GM18868 (cell line): ENCODE results near the gene CNNM4.

Experiments
- ATAC-seq: cut with Tn5 transposase; IDR thresholded peaks from one replicate; pipeline ENCODE4 v1.9.1; 2021; ENCODE audit warnings: mild to moderate bottlenecking, moderate library complexity; ENCODE audit not compliant: unreplicated experiment

Gene CNNM4

DNA sequence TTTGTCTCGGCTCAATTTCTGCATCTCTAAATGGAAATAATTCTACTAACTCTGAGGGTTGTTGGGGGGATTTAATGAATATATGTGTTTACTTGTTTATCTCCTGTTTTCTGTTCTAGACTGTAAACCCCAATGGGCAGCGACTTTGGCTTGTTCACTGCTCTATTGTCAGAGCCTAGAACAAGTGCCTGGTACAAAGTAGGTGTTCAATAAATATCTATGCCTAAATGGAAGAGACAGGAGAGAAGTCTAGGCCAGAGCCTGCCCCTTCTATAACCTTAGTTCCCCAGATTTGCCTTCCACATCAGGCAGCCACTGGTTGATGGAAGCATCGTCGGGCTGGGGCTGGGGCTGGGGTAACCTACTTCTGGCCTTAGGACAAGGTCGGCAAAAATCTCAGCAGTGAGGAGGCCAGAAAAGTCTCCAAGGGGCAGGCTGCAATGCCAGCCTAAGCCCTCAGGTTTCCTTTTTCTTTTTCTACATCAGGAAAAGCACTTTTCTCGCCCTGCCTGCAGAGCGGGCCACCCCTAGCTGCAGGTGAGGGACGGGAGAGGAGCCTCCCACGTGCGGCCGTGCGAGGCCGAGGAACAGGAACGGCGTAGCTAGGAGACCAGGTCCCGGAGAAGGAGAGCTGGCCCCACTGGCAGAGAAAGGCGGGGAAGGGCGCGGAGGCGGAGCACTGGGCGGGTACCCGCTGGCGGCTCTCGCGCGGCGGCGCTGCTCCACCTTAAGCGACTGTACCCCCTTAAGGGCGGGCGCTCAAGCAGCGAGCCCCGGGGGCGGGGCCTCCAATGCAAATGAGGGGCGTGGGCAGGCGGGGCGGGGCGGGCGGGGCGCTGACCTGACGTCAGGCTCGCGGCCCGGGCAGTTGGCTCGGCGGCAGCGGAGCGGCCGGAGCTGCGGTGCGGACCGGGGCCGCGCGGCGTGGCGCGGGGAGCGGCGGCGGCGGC is at the start of gene CNNM4:
Gene CNNM4 (plus strand): TSS at position 867 of the 950 bp plus-strand sequence. CDS start 98 bp downstream, outside the sequence.
- peak; percentile 76 for ATAC-seq

DNA sequence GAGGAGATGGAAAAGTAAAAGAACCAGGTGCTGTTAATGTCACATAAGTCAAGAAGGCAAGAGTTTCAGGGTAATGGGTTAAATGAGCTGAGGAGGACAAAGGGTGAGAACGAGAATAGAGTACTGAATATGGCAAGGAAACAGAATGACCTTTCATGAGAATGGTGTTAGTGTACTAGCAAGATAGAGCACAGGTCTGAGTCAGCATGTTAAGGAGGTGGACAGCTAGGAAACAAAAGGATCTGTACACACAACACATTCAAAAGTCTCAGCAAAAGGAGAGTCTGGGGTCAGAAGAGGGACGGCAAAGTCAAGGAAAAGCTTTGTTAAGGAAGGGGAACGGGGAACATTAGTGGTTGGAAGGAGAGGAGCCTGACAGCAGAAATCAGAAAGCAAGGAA is 49.7 kb upstream of the CNNM4 start:
- no peak for ATAC-seq

DNA sequence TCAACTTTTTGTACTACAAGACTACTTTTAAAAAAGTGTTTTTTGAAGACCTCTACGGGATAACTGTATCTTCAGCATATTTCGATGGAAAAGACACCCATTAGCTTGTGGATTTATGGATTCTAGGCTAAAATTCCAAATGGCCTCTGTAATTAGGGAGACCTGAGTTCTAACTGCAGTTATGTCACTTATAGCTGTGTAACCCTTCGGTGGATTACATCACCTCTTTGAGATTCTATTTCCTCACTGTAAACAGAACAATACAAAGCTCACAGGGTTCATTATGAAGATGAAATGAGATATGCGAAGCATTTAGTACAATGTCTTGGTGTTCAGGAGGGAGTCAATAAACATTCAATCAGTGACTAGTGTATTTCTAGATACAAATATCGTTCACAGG is 45.0 kb upstream of the CNNM4 start:
- ATAC-seq, result no peak

DNA sequence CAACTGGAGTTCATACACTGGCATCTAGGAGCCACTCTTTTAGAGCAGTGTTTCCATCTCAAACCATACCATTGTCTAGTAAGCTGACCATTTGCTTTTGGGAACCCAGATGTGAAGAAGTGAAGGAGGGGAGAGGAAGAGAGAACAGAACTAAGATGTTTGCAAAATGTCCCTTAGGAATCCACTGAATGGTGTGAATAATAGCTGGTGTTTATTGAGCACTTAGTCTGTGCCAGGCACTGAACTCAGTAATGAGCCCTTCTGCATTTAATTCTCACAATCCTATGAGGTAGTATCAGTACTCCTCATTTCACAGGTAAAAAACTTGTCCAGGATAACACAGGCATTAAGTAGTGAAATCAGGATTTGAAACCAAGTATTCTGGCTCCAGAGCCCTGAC is 44.3 kb upstream of the CNNM4 start:
- ATAC-seq, result no peak

DNA sequence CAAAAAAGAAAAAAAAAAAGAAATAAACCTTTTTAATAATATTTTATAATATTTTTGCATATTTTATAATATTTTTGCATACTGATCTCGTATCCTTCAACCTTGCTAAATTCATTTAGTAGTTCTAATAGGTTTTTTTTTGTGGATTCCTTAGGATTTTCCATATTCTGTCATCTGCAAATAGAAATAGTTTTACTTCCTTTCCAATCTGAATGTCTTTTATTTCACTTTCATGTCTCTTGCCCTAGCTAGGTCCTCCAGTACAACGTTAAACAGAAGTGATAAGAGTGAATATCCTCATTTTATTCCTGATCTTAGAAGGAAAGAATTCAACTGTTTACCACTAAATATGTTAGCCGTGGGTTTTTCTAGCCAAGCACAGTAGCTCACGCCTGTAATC is 34.6 kb upstream of the CNNM4 start:
- ATAC-seq, result no peak

DNA sequence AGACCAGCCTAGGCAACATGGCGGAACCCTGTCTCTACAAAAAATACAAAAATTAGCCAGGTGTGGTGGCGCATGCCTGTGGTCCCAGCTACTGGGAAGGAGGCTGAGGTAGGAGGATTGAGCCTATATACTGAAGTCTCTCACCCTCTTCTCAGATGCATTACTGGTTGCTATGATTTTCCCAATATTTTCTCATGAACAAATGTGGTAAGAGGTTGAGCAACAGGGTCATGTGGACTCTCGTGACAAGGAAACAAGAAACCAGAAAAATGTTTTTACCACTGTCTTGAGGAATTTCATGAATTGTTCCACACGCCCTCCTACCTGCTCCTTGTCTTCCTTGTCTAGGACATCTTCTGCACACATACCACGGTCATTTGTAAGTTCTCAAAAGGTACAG is 33.3 kb upstream of the CNNM4 start:
- ATAC-seq, result no peak

DNA sequence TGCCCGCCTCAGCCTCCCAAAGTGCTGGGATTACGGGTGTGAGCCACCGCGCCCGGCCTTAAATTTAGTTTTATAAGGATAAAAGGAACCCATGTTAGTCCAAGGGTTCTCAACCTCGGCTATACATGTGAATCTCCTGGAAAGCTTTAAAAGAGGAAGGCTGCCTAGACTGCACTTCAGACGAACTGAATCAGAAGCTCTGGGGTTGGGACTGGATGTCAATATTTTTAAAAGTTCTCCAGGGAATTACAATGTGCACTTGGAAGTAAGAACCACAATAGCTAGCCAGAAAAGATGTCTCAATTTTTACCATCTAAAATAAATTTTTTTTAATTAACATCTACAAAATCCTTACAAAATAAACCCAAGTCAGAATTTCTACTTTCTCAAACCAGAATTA is 31.0 kb upstream of the CNNM4 start:
- ATAC-seq, result no peak

DNA sequence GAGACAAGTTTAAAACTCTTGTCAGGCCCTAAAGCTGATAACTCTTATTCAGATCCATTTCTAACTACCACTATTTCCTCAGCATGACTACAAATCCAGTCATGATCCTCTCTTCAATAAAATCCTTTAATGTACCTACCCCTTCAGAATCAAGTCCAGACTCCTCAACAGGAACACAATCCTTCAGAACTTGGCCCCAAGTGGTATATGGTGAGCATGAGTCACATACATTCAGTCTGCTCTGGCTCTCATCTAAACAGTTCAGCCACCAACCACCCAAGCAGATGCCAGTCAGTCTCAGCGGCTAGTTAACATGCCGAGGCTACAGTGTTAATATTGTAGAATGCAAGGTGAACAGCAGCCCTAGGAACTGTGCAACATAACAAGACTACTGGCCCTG is 30.5 kb upstream of the CNNM4 start:
- no peak for ATAC-seq

DNA sequence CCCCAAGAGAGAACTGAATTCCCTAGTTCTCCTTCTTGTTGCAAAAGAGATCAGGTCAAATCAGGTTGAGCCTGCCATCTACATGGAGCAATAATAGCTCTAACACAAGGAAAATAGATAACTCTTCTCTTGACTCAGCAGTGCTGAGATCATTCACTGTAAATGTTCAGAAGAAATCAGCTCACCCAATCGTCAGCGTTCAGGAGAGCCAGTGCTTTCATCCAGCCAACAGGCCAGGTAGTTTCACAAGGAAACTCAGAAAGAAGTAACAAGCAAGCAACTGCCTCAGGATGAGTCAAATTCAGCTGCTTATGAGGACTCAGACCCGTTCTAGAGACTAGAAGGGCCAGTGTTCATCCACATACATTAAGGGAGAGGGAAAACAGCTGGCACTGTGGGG is 26.8 kb upstream of the CNNM4 start:
- no peak for ATAC-seq

DNA sequence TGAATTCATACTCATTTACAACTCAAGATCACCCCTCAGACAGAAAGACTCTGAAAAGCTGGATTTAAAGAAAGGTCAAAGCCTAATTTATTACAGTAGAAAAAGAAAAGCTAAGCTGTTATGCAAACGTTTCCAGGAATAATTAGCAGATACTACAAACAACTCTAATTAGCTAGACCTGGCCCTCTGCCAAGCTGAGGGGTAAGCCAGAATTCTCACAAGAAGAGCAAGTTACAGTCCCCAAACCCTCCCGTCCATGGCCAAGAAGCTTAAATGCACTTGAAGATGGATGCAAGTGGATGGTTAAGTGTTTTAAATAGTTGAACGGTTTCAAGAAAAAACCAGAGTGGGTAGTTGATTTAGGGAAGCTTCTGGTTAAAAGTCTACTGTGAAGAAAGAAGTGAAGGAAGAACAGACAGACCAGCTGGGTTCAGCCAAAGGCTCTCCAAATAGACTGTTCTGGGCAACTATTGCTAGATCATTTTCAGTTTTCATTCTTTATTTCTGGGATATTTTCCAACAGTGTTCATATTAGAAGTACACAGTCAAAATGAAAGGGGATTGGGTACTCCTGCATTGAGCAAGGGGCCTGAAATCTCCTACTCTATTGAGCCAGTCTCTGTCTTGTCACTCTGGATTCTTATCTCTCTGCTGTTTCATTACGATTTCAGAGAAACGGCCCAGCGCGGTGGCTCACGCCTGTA is 25.7 kb upstream of the CNNM4 start:
- no peak for ATAC-seq

DNA sequence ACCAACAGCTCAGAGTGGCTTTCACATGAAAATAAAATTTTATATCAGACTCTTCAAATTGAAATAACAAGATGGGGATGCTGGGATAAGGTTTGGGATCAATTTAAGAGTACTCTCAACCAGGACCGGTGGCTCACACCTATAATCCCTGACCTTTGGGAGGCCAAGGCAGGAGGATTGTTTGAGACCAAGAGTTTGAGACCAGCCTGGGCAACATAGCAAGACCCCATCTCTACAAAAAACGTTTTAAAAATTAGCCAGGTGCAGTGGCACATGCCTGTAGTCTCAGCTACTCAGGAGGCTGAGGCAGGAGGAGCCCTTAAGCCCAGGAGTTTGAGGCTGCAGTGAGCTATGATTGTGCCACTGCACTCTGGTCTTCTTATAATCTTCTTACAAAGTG is 23.5 kb upstream of the CNNM4 start:
- no peak for ATAC-seq

DNA sequence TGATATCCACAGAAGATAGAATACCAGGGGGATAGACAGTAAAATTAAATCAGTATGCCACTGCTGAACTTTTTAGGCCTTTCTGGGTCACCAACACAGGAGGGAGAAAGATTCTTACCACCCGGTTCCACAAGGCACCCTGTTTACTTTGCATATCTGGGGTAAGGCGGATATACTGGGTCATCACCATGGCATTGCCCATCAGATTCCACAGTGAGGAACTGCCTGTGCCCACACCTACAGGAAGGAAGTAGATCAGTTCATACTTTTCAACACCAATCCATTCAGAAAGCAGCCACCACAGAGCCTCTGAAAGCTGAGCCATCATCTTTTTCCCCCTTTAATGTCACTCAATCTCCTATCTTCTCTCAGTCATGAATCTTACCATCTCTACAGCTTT is 22.9 kb upstream of the CNNM4 start:
- no peak for ATAC-seq

DNA sequence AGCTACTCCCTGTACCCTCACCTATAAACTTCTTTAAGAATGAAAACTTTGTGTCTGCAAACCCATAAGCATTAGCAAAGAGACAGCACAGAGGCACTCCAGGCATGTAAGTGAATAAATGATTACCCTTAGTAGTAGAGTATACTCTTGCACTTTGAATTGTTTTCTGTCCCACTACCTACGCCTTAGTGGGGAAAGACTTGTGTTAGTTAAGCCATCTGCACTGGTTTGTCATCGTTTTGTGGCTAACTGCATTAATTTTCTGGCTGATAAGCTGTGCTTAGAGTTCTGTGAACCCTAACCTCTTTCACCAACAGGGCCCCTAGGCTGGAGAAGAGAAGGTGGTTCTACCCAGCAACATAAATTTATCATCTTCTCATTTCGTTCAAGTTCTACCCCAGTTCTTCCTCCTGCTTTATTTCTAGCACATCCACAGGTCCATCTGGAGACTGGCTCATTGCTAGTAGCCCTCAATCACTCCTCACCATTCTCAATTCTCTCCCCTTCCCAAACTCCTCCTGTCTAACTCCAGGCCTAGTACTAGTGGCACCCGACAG is 21.5 kb upstream of the CNNM4 start:
- no peak for ATAC-seq

DNA sequence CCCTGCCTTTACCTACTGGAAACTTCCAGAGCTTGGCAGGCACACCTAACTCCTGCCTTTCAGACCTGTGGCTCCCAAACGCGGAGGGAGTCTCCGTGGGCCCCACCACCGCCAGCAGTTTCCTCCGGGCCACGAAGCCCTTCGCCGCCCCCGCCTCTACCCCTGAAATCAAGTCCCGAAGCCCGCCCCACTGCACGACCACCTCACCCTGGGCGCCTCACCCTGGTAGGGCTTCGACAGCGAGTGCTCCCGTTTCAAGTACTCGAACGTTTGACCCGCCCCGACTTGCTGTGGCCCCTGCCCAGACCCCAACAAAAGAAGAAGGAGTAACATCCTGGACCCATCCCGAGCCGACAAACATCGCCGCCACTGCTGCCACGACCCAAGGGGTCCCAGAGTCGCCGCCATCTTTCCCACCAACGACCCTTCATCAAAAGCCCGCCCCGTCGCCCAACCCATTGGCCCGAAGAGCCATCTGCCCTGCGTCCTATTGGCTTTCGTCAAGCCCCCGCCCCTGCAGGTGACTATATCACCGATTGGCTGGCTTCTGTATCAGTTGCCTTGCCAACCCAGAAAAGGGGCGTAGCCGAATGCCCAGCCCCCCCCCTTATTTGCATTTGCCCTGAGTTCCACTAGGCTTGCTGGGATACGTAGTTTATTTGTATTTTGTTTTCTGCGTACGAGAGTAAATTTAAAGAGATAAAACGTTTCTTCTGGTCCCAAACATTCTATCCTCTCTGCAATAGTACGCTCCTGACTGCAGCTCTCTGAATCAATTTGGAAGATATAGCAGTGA is 20.9 kb upstream of the CNNM4 start, which contains the start of gene LMAN2L:
Gene LMAN2L (minus strand): TSS at position 432 of the 796 bp plus-strand sequence. CDS start 24 bp downstream, at position 408.
- ATAC-seq, result peak; percentile 98

DNA sequence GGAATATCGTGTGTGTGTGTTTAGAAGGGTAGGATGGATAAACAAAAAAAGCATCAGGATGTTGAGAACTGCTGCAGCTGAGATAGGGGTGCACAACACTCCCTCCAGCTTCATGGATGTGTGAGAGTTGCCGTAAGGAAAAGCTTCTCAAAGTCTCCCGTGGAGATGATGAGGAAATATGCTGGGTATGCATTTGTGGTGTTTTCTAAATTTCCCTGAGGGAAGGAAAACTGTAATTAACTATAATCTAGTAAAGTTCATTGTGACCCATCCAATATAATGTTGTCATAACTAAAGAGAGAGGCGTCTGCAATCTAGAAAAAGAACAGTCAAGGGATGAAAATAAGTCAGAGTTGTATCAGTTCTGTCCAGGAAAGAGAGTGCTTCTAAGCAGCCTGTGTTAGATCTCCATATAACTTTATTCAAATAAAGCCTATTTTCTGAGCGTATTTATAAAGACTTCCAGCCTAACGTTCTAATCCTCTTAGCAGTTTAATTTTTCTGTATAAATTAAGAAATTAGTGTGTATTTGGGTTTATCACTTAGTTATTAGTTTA is 13.6 kb upstream of the CNNM4 start:
- no peak for ATAC-seq

DNA sequence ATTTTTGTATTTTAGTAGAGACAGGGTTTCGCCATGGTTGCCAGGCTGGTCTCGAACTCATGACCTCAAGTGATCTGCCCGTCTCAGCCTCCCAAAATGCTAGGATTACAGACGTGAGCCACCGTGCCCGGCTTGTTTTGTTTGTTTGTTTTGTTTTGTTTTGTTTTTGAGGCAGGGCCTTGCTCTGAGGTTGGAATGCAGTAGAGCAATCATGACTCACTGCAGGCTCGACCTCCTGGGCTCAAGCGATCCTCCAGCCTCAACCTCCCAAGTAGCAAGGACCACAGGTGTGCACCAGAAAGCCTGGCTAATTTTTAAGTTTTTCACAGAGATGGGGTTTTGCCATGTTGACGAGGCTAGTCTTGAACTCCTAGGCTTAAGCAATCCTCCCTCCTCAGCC is 8.9 kb upstream of the CNNM4 start:
- no peak for ATAC-seq

DNA sequence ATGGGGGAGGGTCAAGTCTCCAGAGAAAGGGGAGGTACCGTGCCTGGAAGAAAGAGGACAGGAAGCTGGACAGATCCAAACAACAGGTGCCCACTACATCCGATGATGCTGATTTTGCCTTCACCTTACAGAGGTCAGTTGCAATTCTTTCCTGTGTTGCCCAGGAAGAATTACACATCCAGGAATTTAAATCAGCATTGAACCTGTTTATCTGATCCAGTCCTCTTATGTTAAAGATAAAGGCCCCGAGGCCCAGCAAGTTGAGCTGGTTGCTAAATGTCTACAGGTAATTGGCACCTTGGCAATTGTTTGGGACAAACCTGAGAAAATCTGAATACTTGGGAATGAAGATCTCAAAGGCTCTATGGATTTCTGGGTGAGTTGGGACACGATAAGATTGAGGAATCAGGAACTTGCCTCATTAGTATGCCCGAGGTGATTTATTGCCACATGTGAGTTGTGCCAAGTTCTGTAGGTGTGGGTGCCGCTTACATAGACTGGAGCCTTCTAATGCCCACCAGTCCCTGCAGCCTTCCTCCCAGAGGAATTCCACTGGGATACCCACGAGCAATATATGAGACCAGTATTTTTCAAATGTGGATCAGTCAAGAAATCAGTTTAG is 6.9 kb upstream of the CNNM4 start:
- ATAC-seq, result no peak

DNA sequence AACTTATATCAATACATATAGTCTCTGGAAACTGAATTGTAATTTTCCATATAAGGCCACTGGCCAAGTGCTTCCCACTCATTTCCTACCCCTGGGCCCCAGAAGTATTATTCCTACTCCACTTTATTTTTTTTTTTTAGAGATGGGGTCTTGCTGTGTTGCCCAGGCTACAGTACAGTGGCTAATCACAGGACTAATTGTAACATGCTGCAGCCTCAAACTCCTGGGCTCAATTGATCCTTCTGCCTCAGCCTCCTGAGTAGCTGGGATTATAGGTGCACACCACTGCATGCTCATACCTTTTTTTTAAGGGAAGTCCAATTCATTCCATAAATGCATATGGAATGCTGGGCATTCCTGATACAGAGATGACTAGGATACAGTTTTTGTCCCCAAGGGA is 6.4 kb upstream of the CNNM4 start:
- ATAC-seq, result no peak

DNA sequence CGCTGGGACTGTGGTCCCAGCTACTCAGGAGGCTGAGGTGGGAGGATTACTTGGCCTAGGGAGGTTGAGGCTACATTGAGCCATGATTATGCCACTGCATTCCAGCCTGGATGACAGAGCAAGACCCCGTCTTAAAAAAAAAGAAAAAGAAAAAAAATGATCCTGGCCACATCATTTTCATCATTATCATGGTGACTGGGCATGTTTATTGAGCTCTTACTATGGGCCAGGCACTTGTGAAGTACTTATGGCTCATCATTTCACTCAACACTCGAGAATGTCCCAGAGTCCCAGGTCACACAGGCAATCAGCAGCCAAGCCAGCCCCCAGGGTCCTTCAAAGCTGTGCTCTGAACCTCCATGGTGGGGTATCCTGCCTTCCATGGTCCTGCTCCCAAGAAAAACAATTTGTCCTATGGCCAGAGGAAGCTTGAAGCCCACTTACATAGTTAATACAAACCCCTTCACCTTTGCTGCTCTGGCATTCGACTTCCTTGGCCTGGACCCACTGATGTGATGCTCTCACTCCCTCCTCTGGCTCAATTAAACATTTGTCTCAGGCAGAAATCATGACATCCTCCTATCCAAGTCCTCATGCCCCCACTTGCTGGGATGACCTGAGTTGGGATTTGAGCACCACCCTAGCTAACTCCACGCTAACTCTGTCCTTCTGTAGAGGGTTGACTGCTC is 3.8 kb upstream of the CNNM4 start:
- ATAC-seq, result no peak

DNA sequence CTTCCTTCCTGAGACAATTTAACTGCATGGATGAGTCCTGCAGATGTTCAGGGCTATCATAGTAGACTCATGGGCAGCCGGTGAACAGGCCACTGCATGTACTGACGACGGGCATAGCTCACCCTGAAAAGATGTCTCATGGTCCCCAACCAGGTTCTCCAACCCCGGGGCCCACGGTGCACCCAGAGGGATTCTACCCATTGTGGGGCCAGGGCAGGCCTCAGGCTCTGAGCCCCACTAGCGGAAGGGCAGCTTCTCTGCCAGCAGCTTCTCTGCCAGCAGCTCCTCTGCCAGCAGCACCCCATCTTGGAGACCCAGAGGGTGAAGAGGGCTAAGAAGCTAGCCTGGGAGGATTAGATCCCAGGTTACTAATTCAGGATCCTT is 3.2 kb upstream of the CNNM4 start:
- ATAC-seq, result no peak
